ENCODE results near the gene MAGI2.

DNA sequence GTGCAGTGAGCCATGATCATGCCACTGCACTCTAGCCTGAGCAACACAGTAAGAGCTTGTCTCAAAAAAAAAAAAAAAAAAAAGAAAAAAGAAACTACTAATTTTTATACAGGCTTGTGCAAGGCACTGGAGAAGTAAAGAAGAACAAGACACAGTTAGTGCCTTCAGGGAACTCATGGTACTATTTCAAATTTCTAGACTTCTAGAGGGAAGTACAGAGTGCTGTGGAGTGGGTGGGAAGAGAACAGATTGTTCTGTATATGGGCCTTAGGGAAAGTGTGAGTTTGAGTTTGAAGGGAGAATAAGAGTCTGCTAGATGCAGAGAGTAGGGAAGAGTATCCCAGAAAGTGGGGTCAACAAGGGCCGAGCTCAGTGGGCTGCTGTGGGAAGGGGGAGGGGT is 1420.1 kb downstream of the MAGI2 start:
- TF ChIP-seq, protein P1, sequence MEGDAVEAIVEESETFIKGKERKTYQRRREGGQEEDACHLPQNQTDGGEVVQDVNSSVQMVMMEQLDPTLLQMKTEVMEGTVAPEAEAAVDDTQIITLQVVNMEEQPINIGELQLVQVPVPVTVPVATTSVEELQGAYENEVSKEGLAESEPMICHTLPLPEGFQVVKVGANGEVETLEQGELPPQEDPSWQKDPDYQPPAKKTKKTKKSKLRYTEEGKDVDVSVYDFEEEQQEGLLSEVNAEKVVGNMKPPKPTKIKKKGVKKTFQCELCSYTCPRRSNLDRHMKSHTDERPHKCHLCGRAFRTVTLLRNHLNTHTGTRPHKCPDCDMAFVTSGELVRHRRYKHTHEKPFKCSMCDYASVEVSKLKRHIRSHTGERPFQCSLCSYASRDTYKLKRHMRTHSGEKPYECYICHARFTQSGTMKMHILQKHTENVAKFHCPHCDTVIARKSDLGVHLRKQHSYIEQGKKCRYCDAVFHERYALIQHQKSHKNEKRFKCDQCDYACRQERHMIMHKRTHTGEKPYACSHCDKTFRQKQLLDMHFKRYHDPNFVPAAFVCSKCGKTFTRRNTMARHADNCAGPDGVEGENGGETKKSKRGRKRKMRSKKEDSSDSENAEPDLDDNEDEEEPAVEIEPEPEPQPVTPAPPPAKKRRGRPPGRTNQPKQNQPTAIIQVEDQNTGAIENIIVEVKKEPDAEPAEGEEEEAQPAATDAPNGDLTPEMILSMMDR (conservative IDR thresholded peaks at IDR 0.05 in 1 of 2, IDR thresholded peaks at IDR 0.05 in 1 of 2; ENCODE audit: extremely low read depth in 1 of 2, insufficient read depth in 1 of 2, low read depth in 1 of 2, low read length in 2 of 2) = no peak
- TF ChIP-seq EZH2 (IDR thresholded peaks at IDR 0.05; ENCODE audit: borderline replicate concordance, low read length) = no peak
